GM12864 (cell line): ENCODE measurements around the gene FLG2.

Experiments
- DNase-seq: peaks from one replicate; pipeline ENCODE4 v3.0.0-alpha.2; 2011; ENCODE audit warnings: low read depth
- H3K4me3 ChIP-seq: 2 replicates; pipeline ENCODE4 v1.5.1; 2011; ENCODE audit warnings: mild to moderate bottlenecking, low read depth, low read length, control low read depth
- CTCF ChIP-seq: IDR thresholded peaks from 2 replicates; pipeline ENCODE4 v1.5.1; 2011; ENCODE audit warnings: low read depth, mild to moderate bottlenecking, moderate library complexity, low read length, control low read depth, inconsistent platforms; ENCODE audit errors: missing control alignments

The FLG2 gene

GRCh38 chr1:152386940-152387339 is 27.1 kb upstream of the FLG2 start:
- DNase-seq, result no peak
- no peak for TF ChIP-seq CTCF
- no peak overlapping the region for H3K4me3 ChIP-seq

- no peak for TF ChIP-seq CTCF
- no peak for DNase-seq
- H3K4me3 ChIP-seq, result no peak overlapping the region
Measured at GRCh38 chr1:152380932-152381331, 21.1 kb upstream of the FLG2 start.

GRCh38 chr1:152374451-152374850 is 14.6 kb upstream of the FLG2 start:
- no peak overlapping the region for H3K4me3 ChIP-seq
- DNase-seq, result no peak
- no peak for TF ChIP-seq CTCF

- DNase-seq, result no peak
- TF ChIP-seq CTCF, result no peak
Measured at GRCh38 chr1:152372672-152373071, 12.9 kb upstream of the FLG2 start.

GRCh38 chr1:152367436-152367835 is 7.6 kb upstream of the FLG2 start:
- H3K4me3 ChIP-seq, result no peak overlapping the region
- no peak for DNase-seq
- no peak for TF ChIP-seq CTCF

More at GRCh38 chr1:152372672-152373071, 12.9 kb upstream of the FLG2 start:
- no peak overlapping the region for H3K4me3 ChIP-seq

GRCh38 chr1:152356736-152357135 is 3.1 kb downstream of the FLG2 start:
- H3K4me3 ChIP-seq, result no peak overlapping the region
- no peak for DNase-seq
- no peak for TF ChIP-seq CTCF

- H3K4me3 ChIP-seq, result no peak overlapping the region
- DNase-seq, result no peak
- no peak for TF ChIP-seq CTCF
Measured at GRCh38 chr1:152349611-152350010, 10.2 kb downstream of the FLG2 start.
